ENCODE measurements around the gene WBP2.
A peak's percentile ranks its signal among the peaks of the same experiment; 100 is the strongest.

WBP2 gene

GRCh38 chr17:75827308-75828075 is 27.6 kb downstream of the WBP2 start:
- peak; percentile 24 for DNase-seq (ENCODE audit: low spot score)

GRCh38 chr17:75826561-75827307 is 28.4 kb downstream of the WBP2 start:
- no peak for DNase-seq (ENCODE audit: low spot score)

- DNase-seq (ENCODE audit: low spot score), result no peak
Measured at GRCh38 chr17:75825748-75826370, 29.3 kb downstream of the WBP2 start.

- no peak for DNase-seq (ENCODE audit: low spot score)
Measured at GRCh38 chr17:75825149-75825552, 30.0 kb downstream of the WBP2 start.

GRCh38 chr17:75824666-75825065 is 30.5 kb downstream of the WBP2 start:
- DNase-seq (ENCODE audit: low spot score), result no peak

- no peak for DNase-seq (ENCODE audit: low spot score)
Measured at GRCh38 chr17:75824050-75824552, 31.0 kb downstream of the WBP2 start.

- no peak for DNase-seq (ENCODE audit: low spot score)
Measured at GRCh38 chr17:75823257-75824041, 31.7 kb downstream of the WBP2 start.

GRCh38 chr17:75822800-75823166 is 32.4 kb downstream of the WBP2 start:
- DNase-seq (ENCODE audit: low spot score), result no peak

GRCh38 chr17:75822119-75822799 is 32.9 kb downstream of the WBP2 start:
- DNase-seq (ENCODE audit: low spot score), result no peak

GRCh38 chr17:75821552-75821951 is 33.6 kb downstream of the WBP2 start:
- no peak for DNase-seq (ENCODE audit: low spot score)

GRCh38 chr17:75820094-75821080 is 34.7 kb downstream of the WBP2 start:
- no peak for DNase-seq (ENCODE audit: low spot score)

- DNase-seq (ENCODE audit: low spot score), result no peak
Measured at GRCh38 chr17:75819678-75820077, 35.5 kb downstream of the WBP2 start.

GRCh38 chr17:75819116-75819515 is 36.0 kb downstream of the WBP2 start:
- peak; percentile 21 for DNase-seq (ENCODE audit: low spot score)

GRCh38 chr17:75818326-75818885 is 36.7 kb downstream of the WBP2 start:
- no peak for DNase-seq (ENCODE audit: low spot score)

GRCh38 chr17:75817571-75817970 is 37.6 kb downstream of the WBP2 start:
- DNase-seq (ENCODE audit: low spot score), result no peak

GRCh38 chr17:75816693-75817092 is 38.4 kb downstream of the WBP2 start:
- no peak for DNase-seq (ENCODE audit: low spot score)

- no peak for DNase-seq (ENCODE audit: low spot score)
Measured at GRCh38 chr17:75815399-75815798, 39.7 kb downstream of the WBP2 start.

GRCh38 chr17:75814900-75815373 is 40.2 kb downstream of the WBP2 start:
- DNase-seq (ENCODE audit: low spot score), result no peak

- DNase-seq (ENCODE audit: low spot score), result no peak
Measured at GRCh38 chr17:75814021-75814395, 41.1 kb downstream of the WBP2 start.

All from hematopoietic multipotent progenitor cell treated with erythropoietin and hydrocortisone succinate and interleukin-3 and kit ligand, for 17 days (in vitro differentiated cells).